NCI-H2171 treated with DMSO at 0.1 percent for 48 hours (cell line): Measurements from ENCODE around the gene DHX58.
A peak's percentile ranks its signal among the peaks of the same experiment; 100 is the strongest.

ENCODE experiments used
- DNase-seq: peaks from one replicate; lab custom pipeline; 2025; lab: John Stamatoyannopoulos, UW

Gene DHX58

DNA sequence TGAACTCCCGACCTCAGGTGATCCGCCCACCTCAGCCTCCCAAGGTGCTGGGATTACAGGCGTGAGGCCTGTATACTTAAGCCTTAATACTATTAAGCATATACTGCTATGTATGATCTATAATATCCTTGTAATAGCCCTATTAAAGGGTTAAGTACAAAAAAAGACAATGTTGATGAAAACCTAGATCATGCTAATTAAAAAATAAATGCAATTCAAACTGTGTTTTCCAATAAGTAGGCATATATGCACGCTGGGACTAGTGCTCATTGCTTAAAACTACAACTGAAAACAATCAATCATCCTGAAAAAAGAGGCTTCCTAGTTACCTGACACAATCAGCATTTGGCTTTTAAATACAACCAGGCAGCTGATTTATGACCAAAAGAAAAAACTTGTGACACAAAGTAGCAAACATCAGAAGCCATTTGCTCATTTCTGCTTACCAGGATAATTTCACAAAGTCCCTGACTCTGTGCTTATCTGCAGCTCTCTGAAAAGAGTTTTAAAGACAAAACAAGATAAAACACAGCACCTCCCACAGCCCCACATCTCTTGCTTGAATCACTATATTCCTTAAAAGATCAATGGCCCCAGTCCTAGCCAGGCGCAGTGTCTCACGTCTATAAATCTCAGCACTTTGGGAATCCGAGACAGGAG lies 25.3 kb downstream of the DHX58 start:
- DNase-seq = no peak

DNA sequence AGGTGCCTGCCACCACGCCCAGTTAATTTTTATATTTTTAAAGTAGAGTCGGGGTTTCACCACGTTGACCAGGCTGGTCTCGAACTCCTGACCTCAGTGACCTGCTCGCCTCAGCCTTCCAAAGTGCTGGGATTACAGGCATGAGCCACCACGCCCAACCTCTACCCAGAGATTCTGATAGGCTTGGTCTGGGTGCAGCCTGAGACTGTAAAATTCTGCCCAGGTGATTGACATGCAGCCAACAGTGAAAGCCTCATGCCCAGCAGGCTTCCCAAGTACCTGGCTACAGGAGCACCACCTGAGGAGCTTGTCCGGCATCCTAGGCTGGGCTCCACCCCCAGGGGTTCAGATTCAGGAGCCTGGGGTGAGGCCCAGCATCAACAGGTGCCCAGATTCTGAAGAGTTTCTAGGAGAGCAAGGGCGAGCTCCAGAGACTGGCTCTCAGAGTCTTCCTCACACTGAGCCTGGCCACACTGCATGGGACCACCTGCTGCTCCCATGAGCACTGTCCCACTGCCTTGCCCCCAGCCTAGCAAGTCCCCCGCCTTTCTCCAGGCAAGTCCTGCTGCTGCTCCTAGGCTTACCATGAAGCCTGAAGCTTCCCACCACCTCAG lies 30.9 kb downstream of the DHX58 start:
- no peak for DNase-seq

DNA sequence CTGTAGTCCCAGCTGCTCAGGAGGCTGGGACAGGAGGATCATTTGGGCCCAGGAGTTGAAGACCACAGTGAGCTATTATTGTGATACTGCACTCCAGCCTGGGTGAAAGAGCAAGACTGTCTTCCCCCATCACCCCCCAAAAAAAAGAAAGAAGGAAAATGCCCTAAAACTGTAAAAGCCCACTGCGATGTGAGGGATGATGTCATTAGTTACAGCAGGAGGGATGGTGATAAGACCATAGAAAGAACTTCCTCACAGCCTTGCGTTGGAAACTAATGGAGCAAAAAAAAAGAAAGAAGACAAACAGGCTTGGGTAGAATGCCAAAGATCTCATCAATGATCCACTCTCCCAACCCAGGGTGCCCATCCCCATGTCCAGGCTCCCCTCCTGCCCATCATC lies 33.0 kb downstream of the DHX58 start:
- DNase-seq = no peak

DNA sequence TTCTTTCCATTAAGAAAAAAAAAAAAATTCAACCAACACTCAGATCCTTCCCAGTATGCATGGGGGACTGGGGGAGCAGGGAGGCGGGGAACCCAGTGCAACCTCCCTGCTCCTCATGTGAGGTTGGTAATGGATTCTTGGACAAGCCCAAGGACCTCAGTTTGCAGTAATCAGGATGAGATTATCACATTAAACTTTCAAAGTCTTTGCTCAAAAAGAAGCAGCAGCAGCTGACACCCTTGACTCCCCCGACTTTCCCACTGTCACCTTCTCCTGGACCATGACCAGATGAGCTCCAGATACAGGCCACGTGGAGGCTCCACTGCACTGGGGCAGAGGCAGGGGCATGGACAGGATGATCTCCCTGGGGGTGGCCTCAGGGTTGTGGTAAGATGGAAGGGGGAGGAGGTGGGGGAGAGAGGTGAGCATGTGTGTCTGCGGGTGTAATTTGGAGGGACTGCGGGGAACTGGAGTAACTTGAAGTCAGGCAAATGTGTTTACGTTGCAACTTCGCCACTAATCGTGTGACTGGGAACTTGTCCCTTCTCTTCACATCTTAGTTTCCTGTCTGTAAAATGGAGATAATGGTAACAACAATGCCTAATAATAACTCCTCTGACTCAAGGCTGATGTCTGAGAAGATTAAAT lies 34.0 kb downstream of the DHX58 start:
- DNase-seq = no peak

DNA sequence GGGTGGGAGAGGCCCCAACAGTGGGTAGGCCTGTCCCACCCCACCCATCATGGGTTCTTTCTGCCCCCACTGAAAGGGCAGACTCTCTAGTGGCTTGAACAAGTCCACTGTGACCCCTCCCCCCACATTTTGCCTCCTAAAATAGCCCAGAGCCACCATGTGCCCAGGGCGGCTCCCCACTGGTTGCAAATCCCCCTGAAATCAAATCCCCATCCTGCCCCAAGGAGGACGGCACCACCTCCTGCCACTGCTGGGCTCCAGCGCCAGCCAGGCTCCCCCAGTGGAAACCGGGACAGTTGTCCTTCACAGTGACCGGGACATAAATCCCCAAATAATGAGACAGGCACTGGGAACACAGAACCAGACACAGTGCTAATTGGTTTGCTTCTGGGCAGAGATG lies 34.8 kb downstream of the DHX58 start:
- DNase-seq = no peak

DNA sequence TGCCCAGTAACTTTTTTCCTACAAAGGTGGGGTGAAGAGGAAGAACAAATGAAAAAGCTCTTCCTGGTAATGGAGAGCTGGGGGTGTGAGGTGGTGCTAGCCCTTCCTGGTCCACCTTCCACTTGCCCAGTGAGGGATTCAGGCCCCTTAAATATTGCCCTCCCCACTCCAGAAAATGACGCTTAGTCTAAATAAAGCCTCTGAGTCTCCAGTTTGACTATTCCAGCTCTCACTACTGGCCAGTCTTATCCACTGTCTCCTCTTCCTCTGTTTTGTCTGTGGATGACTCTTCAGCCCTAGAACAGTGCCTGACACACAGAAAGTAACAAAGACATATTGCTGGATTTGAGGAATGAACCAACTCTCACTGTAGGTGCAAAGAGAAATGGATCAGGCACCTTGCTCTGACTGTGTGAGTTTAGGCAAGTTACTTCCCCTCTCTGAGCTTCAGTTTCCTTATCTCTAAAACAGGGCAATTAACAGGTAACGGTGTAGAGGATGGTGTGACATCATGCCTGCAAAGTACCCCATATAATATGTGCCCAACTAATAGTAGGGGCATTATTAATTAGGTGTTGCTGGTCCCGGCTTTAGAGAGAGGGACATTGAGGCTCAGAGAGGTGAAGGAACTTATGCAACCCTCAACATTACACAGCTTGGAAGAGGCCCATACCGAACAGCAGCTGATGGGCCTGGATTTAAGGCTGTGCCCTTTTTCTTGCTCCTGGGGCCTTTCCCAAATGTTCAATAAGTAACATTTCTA lies 35.5 kb downstream of the DHX58 start:
- no peak for DNase-seq

DNA sequence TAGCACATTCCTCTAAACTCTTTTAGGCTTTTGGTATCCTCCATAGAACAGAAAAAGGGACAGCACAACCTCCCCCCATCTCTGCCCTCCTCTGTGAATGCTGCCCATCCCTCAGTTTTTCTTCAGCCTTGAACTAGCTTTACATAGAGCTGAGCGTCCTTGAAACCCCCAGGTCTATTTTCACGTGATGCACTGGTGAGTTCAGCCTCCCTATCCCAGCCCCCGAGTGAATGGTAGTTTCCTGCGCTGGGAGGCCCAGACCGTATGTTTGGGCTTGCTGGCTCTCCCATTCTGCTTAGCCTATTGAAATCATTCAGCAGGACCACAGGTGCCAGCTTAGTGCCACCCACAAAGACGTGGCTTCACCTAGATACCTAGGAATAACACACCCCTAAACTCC lies 36.7 kb downstream of the DHX58 start:
- DNase-seq = no peak

DNA sequence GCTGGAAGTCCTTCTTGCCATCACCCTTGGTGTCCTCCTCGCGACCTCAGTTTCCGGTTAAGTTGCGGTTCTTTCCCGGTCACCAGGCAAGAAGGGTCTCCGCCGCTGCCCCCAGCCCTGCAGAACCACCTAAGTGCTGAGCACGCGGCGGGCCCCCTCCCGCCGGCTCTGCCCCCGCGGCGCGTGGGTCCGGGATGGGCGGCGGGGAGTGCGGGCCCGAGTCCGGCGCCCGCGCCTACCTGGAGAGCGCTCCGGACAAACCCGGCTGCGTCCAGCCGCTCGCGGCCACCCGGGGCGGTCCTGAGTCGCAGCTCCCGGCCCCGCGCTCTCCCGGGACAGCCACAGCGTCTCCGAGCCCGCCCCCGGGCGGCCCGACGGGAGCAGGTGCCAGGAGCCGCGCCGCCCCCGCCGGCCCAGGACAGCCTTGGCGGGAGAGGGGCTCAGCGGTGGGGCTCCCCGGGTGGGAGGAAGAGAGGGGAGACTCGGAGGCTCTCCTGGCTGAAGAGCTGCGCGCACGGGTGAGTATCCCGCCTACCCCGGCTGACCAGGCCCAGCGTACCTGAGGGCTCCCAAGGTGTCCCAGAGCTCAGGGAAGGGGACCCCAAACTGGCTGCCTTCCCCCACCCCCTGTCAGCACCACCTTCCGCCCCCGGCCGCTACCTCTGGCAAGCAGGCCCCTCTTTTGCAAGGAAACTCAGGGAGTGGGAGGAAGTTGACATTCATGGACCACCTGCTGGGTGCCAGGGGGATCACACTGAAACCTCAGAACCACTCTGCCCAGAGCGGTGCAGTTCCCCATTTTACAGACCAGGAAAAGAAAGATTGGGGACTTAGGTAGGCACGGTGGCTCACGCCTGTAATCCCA lies 40.0 kb downstream of the DHX58 start:
- no peak for DNase-seq

DNA sequence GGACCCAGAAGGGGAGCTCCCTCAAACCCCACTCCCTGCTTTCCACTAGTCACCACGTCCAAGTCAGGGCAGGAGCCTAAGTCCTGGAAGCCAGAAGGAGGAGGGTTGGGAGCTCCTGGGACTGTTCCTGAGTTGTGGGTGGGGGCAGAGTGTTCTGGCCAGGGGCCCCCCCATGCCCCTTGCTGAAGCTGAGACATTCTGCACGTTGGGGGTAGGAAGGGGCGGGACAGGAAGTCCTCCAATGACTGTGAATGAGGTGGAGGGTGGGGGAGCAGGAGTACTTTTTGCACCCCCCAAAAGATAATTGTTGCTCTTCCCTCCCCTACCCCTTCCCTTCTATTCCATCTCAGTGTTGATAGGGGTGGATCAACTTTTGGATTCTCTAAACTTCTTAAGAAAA lies 40.7 kb downstream of the DHX58 start:
- no peak for DNase-seq

DNA sequence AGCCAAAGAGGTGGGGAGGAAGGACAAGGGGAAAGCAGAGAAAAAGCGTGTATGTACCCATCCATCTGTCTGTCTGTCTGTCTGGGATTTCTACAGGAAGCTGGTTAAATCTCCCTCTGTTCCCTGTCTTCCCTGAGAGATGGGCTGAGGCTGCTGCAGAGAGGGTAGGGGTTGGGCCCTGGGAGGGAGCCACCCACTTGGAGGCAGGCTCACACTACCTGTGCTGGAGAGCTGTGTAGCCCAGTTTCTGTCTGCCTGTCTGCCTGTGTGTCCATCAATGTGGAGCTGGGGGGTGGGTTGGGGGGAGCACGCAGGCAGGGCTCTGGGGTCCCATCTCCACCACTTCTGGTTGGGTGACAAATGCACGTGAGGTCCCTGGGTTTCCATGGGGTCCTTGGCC lies 43.5 kb downstream of the DHX58 start:
- DNase-seq = peak; percentile 15

DNA sequence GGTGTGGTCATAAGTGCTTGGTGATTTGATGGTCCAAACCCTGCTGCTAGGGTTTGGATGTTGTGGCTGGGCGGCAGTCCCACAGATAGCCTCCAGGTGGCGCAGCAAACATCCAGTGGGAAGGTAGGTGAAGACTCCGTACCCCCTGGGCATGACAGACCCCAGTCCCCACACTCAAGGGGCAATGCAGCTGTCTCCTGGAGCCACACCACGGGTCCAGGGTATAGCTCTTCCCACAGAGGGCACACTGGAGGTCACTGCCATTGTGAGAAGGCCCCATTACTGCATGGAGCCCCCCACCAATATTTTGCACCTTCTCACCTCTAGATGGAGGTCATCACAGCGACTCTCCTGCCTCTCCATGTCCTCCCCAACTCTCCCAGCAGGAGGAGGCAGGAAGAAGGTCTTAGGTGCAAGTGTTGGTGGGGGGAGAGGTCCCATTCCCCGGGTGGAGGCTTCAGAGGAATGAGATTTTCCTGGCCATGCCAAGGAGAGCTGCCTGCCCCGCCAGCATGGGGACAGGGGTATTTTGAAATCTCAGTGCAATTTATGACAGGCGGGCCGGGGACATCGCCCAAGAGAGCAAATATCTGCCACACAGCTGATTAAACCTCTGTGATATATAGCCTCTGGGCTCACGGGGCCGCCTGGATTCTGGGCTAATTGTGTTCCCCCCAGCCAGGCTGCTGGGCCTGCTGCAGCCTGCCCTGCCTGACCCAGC lies 45.0 kb downstream of the DHX58 start:
- peak; percentile 76 for DNase-seq

DNA sequence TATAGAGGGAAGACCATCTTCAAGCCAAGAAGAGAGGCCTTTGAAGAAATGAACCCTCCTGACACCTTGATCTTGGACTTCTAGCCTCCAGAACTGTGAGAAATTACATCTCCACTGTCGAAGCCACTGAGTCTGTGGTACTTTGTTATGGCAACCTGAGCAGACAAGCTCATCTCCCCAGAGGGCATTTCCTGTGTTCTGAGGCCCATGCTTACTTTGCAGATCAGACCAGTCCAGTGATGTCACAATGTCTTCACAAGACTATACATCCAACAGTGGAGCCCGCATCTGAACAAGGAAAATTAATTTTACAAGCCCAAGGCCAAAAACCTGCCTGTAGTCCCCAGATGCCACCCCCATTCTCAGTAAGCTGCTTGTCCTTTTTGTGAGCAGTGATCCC lies 47.3 kb downstream of the DHX58 start:
- no peak for DNase-seq

DNA sequence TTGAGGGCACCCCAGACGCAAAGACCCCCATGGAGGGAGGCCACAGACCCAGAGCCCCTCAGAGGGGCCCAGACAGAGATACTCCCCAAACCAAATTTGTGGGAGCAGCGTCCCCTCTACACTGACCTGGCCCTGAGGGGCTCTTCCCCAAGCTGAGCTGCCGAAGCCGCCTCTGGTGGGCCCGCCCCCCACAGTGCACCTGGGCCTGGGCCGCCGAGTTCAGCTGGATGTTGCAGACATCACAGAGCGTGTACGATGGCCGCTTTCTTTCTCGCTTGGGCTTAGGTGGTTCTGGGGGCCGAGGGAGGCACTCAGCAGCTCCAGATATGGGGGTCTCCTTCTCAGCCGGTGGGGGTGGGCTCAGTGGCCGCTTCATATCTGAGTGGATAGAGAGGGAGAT lies 49.8 kb downstream of the DHX58 start:
- no peak for DNase-seq

DNA sequence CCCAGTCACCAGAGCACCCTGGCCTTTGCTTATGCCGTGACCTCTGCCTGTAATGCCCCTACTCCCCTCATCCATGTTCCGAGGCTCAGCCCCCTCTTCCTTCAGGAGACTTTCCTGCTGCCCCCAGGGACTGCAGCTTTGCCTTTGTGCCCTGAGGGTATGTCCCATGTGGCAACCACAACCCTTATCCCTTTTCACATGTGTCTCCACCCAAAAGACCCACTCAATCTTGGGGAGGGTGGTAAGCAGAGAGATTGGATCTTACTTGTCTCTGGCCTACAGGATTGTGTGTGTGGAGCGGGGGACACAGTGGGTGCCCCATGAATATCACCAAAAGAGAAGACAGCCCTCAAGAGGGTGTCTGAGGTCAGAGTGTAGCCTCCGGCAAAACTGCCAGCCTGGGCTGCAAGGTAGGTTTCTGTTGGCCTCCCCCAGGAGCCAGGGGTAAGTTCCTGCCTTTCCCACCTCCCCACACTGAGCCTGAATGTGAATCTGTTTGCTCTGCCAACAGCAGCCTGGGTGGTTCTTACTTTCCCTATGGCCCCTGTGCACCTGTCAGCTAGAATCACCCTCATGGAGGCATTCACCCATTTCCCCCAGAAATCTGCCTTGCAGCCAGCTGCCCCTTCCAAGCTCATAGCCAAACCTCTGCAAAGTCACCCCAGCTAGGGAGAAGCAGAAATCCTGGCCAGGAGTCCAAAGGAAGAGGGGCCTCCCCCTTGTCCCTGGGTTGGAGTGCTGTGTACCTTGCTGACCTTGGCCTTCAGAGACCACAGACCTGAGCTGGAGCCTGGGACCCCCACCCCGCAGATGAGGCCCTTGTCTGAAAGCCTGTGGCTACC lies 50.6 kb downstream of the DHX58 start:
- peak; percentile 32 for DNase-seq

DNA sequence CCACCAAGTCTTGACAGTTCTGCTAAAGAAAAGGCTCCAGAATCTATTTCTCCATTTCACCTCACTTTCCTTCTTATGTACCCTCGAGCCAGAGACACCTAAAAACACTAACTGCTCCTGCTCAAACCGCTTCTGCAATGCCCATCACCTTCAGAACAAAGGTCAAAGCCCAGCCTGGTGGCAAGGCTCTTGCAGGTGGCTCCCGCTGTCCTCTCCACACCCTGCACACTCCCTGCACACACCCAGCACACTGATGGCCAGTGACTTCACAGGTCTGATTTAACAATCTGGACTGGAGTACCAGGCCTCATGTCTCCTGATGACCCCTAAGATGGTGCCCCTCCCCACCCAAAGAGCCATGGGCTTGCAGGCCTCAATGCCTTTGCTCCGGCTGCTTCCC lies 52.3 kb downstream of the DHX58 start:
- no peak for DNase-seq

DNA sequence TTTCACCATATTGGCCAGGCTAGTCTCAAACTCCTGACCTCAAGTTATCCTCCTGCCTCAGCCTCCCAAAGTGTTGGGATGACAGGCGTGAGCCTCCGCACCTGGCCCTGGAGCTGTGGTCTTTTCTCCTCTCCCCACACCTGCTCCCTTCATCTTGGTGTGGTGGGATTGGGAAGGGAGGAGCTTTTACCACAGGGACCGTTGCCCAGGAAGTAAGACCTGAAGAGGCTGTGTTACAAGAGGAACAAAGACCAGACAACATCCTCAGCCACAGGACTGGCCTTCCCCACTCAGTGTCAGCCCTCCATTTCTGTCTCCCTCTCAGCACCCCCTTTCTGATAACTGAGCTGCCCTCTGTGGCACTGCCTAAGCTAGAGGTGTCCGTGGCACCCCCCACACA lies 52.7 kb downstream of the DHX58 start:
- no peak for DNase-seq

DNA sequence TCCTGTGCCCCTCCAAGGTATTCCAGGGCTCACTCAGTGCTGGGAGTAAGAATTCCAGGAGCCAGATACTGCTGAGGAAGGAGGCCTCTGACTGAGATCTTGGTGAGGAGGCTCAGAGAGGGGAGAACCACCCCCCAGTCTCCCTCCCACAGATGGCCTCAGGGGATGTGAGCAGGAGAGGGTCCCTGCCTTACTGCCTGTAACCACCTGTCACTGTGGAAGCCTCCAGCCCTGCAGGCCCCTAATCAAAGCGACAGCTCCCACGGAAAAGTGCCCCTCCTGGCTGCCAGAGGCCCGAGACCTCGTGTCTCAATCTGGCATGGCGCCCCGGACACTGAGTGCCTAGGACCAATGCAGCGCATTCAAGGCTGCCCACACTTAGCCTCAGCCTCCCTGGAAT lies 54.5 kb downstream of the DHX58 start:
- peak; percentile 38 for DNase-seq

DNA sequence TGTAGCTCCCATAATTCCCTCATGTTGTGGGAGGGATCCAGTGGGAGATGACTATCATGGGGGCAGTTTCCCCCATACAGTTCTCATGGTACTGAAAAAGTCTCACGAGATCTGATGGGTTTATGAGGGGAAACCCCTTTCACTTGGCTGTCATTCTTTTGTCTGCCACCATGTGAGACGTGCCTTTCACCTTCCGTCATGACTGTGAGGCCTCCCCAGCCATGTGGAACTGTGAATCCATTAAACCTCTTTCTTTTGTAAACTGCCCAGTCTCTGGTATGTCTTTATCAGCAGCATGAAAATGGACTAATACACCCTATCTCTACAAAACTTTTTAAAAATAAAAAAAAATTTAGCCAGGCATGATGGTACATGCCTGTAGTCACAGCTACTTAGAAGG lies 55.9 kb downstream of the DHX58 start:
- no peak for DNase-seq

DNA sequence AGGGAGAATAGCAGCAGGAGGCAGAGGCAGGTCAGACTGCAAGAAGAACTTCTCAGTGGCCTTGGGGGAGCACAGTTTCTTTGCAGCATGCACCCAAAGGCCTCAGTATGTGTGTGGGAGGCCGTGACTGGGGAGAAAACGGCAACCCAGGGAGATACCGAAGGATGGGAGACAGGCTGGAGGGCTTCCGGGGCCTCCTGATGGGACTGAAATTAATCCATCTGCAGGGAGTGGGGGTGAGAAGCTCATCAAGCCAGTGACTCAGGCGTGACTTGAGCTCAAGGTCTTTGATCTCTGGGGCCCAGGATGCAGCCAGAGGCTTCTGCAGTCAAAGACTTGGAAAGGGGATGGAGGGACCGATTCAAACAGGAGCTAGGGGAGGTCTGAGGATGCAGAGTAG lies 57.0 kb downstream of the DHX58 start:
- DNase-seq = no peak

DNA sequence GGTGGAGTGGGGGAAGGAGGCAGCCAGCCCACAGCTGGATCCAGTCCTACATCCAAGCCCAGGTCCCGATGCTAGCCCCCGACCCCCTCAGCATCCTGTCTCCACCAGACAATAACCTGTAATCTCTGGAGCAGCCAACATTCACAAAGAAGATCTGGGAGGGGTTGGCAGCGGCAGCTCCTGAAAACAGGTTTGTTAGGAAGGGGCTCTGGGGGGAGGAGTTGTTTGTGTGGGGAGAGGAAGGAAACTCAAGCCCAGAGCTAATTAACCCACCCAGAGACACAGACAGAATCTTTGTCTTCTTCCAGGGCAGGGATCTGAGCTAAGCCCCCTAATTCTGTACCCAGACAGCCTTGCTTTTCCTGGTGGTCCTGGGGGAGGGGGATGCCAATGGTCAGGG lies 57.5 kb downstream of the DHX58 start:
- DNase-seq = no peak
